ENCODE measurements around the gene SIRPA. TPM values are rescaled to one million over a fixed set of nuclear protein-coding genes. Genes with fewer than 3 reads are reported as not detected.

The SIRPA gene
- total RNA-seq, 1 experiment from 2014 or later, result 6.0 TPM

DNA sequence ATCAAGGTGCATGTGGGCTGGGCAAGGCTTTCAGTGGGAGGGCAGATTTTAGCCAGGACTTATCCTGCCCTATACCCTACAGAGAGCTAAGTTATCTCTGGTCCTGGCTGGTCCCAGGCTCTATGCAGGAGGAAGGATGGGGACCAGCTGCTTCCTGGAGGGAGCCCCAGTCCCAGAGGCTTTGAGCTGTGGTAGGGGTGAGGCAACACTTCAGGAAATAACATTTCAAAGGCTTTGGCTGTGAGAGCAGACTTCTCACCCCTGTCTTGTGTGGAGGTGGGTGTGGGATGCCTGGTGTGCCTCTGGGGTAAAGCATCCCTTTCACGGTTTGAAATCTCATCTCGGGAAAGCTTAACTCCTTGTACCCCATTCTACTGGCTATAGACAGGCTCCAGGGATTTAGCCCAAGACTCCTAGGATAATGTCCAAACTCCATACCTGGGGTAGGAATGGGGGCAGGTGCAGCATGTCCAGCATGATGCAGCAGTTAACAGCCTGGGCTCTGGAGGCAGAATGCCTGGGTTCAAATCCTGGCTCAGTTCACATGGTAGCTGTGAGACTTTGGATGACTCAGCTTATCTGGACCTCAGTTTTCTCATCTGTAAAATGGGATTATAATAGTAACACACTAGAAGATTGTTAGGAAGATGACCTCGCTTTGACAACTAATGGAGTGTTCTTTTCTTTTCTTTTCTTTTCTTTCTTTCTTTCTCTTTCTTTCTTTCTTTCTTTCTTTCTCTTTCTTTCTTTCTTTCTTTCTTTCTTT lies 27.5 kb upstream of the SIRPA start:
- Histone ChIP-seq H3K23me2 (ENCODE audit: insufficient read length, low read depth, low read length, poor library complexity, severe bottlenecking) (no peaks in the 10 kb centered on the region), H3K4me2 (ENCODE audit: insufficient read depth, insufficient read length, low read length) (no peak overlapping the region), H3K79me2 (ENCODE audit: insufficient read depth, low read length) (no peaks in the 10 kb centered on the region), H4K5ac (ENCODE audit: insufficient read length, low read depth, low read length) (no peak overlapping the region), H3K56ac (ENCODE audit: insufficient read length, low read depth, low read length) (no peak overlapping the region), H3K14ac (ENCODE audit: insufficient read depth, low read length) (no peak overlapping the region), H3K9ac (ENCODE audit: extremely low read depth, insufficient read length, low read length) (no peak overlapping the region), H2BK15ac (ENCODE audit: low read depth, low read length) (no peak overlapping the region), H3K79me1 (ENCODE audit: insufficient read depth, low read depth, low read length, poor library complexity, severe bottlenecking) (no peaks in the 10 kb centered on the region), H4K8ac (replicated peaks; ENCODE audit: insufficient read length, low read depth, low read length) (no peak overlapping the region), H2BK20ac (ENCODE audit: low read depth, low read length, poor library complexity, severe bottlenecking) (no peak overlapping the region), H3K27ac (ENCODE audit: insufficient read length, low read depth, low read length) (no peak overlapping the region), H2BK12ac (ENCODE audit: insufficient read length, low read depth, low read length) (no peak overlapping the region), H2AK5ac (ENCODE audit: insufficient read length, low read length) (no peak overlapping the region), H2BK120ac (ENCODE audit: low read depth, low read length, poor library complexity, severe bottlenecking) (no peak overlapping the region), H4K91ac (ENCODE audit: insufficient read length, low read depth, low read length) (no peak overlapping the region), H2AFZ (ENCODE audit: low read length) (no peak overlapping the region), H2BK5ac (ENCODE audit: insufficient read length, low read length) (no peak overlapping the region), H3K27me3 (ENCODE audit: insufficient read depth, low read length) (no peaks in the 10 kb centered on the region), H4K20me1 (ENCODE audit: control insufficient read depth, insufficient read depth, insufficient read length) (no peaks in the 10 kb centered on the region), H3K4ac (ENCODE audit: low read depth, low read length) (no peak overlapping the region), H3K4me1 (ENCODE audit: insufficient read depth, low read length) (peaks cover 4% of the 10 kb centered on the region; the same call in 1 of the 2 replicates), H3K23ac (ENCODE audit: insufficient read length, low read depth, low read length) (no peak overlapping the region), H3K9me3 (ENCODE audit: control insufficient read depth, low read depth, low read length) (no peaks in the 10 kb centered on the region), H3K18ac (ENCODE audit: insufficient read length, low read depth, low read length) (no peak overlapping the region), H3T11ph (ENCODE audit: low read length) (no peak overlapping the region)
- H3K9me3 Mint-ChIP-seq, result peaks cover 0 to 2% of the 10 kb centered on the region in 2 experiments; a peak in 3 of 5 replicates
- peaks cover 18 to 34% of the 10 kb centered on the region in 2 experiments for H3K4me1 Mint-ChIP-seq
- no peak for TF ChIP-seq CTCF (conservative IDR thresholded peaks at IDR 0.05)
- no peak for DNase-seq
- H3K4me3 Mint-ChIP-seq, result no peak overlapping the region
- no peak overlapping the region for H3K27ac Mint-ChIP-seq
- H3K27me3 Mint-ChIP-seq (ENCODE audit: low read depth), result peaks cover 8% of the 10 kb centered on the region
- no peaks in the 10 kb centered on the region for H3K36me3 Mint-ChIP-seq (ENCODE audit: insufficient read depth in 1 of 3, low read depth in 3 of 3)
- no CpG with 5 or more reads among the region's 3 CpGs for WGBS (ENCODE audit: extremely low coverage, insufficient read length, low lambda C conversion rate)

Data from H9 (cell line).